SK-N-SH treated with all-trans-retinoic acid at 6 μM for 48 hours (cell line): ENCODE data around the gene DUOX2.

ENCODE experiments used
- ATAC-seq: fragments of 200-7000 bp; cut with Tn5 transposase; 3 replicates; pipeline ENCODE4 v1.9.1; 2020; ENCODE audit warnings: mild to moderate bottlenecking, moderate library complexity
- ARNTL ChIP-seq: fragments of 450-650 bp; formaldehyde crosslinking; IDR thresholded peaks from 2 replicates; pipeline ENCODE4 v1.5.0; 2020; ENCODE audit warnings: low read depth, mild to moderate bottlenecking, moderate library complexity, borderline replicate concordance
- BACH2 ChIP-seq: fragments of 250-450 bp; sonication (Bioruptor Pico); IDR thresholded peaks from 2 replicates; pipeline ENCODE4 v1.9.0; 2021; ENCODE audit warnings: mild to moderate bottlenecking, borderline replicate concordance
- CSDC2 ChIP-seq: fragments of 250-450 bp; sonication (Bioruptor Pico); IDR thresholded peaks from 2 replicates; pipeline ENCODE4 v1.5.0; 2020; ENCODE audit warnings: mild to moderate bottlenecking, moderate library complexity
- GLIS3 ChIP-seq: fragments of 250-450 bp; sonication (Bioruptor Pico); IDR thresholded peaks from 2 replicates; pipeline ENCODE4 v1.5.0; 2020; ENCODE audit warnings: mild to moderate bottlenecking, moderate library complexity
- ISL1 ChIP-seq: fragments of 250-450 bp; sonication (Bioruptor Pico); IDR thresholded peaks from 2 replicates; pipeline ENCODE4 v2.1.2; 2022; ENCODE audit warnings: mild to moderate bottlenecking, moderate library complexity
- OSR1 ChIP-seq: fragments of 250-450 bp; sonication (Bioruptor Pico); IDR thresholded peaks from 2 replicates; pipeline ENCODE4 v1.8.0; 2022; ENCODE audit warnings: moderate library complexity, mild to moderate bottlenecking, inconsistent platforms
- PPARA ChIP-seq: fragments of 250-450 bp; sonication (Bioruptor Pico); IDR thresholded peaks from 2 replicates; pipeline ENCODE4 v1.5.0; 2020; ENCODE audit warnings: mild to moderate bottlenecking, borderline replicate concordance
- RARB ChIP-seq: fragments of 250-450 bp; sonication (Bioruptor Pico); IDR thresholded peaks from 2 replicates; pipeline ENCODE4 v1.8.0; 2021; ENCODE audit warnings: mild to moderate bottlenecking, moderate library complexity
- SNAI2 ChIP-seq: fragments of 250-450 bp; sonication (Bioruptor Pico); IDR thresholded peaks from 2 replicates; pipeline ENCODE4 v1.5.0; 2020; ENCODE audit warnings: mild to moderate bottlenecking, moderate library complexity
- TCF4 ChIP-seq: fragments of 250-450 bp; sonication (Bioruptor Pico); IDR thresholded peaks from 2 replicates; pipeline ENCODE4 v1.8.0; 2021; ENCODE audit warnings: mild to moderate bottlenecking, moderate library complexity, borderline replicate concordance
- ZC3H10 ChIP-seq: fragments of 250-450 bp; sonication (Bioruptor Pico); IDR thresholded peaks from 2 replicates; pipeline ENCODE4 v1.5.1; 2021; ENCODE audit warnings: mild to moderate bottlenecking, moderate library complexity
- ZFP3 ChIP-seq: fragments of 250-450 bp; sonication (Bioruptor Pico); IDR thresholded peaks from 2 replicates; pipeline ENCODE4 v1.5.0; 2020; ENCODE audit warnings: mild to moderate bottlenecking, moderate library complexity
- ZFP30 ChIP-seq: fragments of 450-650 bp; formaldehyde crosslinking; IDR thresholded peaks from 2 replicates; pipeline ENCODE4 v1.5.0; 2022; ENCODE audit warnings: mild to moderate bottlenecking, moderate library complexity
- ZNF565 ChIP-seq: fragments of 450-650 bp; formaldehyde crosslinking; conservative IDR thresholded peaks from 2 replicates; pipeline ENCODE4 v1.5.0; 2020; ENCODE audit warnings: low read depth, mild to moderate bottlenecking, moderate library complexity
- ZNF70 ChIP-seq: fragments of 450-650 bp; formaldehyde crosslinking; IDR thresholded peaks from 2 replicates; pipeline ENCODE4 v1.5.0; 2020; ENCODE audit warnings: mild to moderate bottlenecking, moderate library complexity
- ZNF8 ChIP-seq: fragments of 450-650 bp; formaldehyde crosslinking; IDR thresholded peaks from 2 replicates; pipeline ENCODE4 v1.5.0; 2020; ENCODE audit warnings: mild to moderate bottlenecking, moderate library complexity
- TF ChIP-seq, protein P1 (sequence below): fragments of 250-450 bp; sonication (Bioruptor Pico); IDR thresholded peaks from 2 replicates; pipeline ENCODE4 v1.5.1; 2020; ENCODE audit warnings: low read depth, mild to moderate bottlenecking, moderate library complexity
- TF ChIP-seq, protein P2 (sequence below): fragments of 250-450 bp; sonication (Bioruptor Pico); IDR thresholded peaks from 2 replicates; pipeline ENCODE4 v1.8.0; 2021; ENCODE audit warnings: low read depth, mild to moderate bottlenecking, moderate library complexity, borderline replicate concordance
- TF ChIP-seq, protein P3 (sequence below): fragments of 250-450 bp; sonication (Bioruptor Pico); IDR thresholded peaks from 2 replicates; pipeline ENCODE4 v1.8.0; 2020; ENCODE audit warnings: mild to moderate bottlenecking, moderate library complexity, borderline replicate concordance
- TF ChIP-seq, protein P4 (sequence below): fragments of 250-450 bp; sonication (Bioruptor Pico); IDR thresholded peaks from 2 replicates; pipeline ENCODE4 v1.5.1; 2021; ENCODE audit warnings: mild to moderate bottlenecking, moderate library complexity

Gene DUOX2

DNA sequence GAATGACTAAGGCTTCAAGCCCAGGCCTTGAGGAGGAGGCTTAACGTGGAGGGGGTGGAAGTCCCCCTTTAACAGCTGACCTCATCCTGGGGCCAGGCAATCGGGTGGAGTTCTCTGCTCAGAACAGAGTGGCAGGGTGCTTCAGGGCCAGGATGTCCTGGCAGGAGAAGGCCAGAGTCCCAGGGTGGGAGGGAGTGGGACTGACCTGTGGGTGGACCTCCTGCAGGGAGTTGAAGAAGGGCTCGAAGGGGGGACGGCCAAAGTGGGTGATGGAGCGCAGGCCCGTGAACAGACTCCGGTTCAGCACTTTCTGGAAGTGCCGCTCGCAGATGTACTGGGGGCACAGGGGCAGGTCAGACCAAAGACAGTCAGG is 19.6 kb downstream of the DUOX2 start (continued):
- TF ChIP-seq, protein P1, sequence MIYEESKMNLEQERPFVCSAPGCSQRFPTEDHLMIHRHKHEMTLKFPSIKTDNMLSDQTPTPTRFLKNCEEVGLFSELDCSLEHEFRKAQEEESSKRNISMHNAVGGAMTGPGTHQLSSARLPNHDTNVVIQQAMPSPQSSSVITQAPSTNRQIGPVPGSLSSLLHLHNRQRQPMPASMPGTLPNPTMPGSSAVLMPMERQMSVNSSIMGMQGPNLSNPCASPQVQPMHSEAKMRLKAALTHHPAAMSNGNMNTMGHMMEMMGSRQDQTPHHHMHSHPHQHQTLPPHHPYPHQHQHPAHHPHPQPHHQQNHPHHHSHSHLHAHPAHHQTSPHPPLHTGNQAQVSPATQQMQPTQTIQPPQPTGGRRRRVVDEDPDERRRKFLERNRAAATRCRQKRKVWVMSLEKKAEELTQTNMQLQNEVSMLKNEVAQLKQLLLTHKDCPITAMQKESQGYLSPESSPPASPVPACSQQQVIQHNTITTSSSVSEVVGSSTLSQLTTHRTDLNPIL (CRISPR knock-in tag): no peak
- TF ChIP-seq, all 23 proteins: peak for 0

DNA sequence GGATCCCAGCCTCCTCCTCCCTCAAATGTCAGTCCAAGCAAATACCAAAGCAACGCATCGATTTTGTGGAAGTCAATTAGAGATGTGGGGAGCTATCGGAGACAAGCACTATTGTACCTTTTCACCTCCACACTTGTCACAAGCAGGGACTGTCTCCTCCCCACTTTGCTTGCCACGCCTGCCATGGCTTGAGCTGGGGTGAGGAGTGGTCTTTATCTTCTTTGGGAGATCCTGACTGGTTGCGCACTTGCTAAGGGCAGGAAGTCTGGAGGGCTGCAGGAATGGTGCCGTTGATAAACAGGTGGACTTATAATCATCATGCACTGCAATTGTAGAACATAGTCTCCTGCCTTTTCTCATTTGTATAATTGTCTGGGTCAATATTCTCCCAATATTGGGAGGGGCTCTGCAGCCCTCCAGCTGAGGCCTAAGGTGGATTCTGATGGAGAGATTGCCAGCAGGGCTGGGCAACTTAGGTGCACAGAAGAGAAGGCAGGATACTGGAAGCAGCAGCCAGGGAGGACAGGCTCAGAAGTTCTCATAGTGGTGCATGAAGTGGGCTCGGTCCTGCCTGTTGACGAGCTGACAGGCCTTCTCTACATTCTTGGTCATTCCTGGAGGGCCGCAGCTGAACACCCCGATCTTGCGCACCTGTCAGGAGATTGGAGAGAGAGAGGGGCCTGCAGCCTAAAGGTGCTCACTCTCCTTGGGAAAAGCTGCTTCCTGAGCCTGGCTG is 20.2 kb downstream of the DUOX2 start:
- no peak for ATAC-seq
- no peak for TF ChIP-seq ZNF70 (CRISPR knock-in tag)
- no peak for TF ChIP-seq CSDC2
- TF ChIP-seq GLIS3 (CRISPR knock-in tag): no peak
- no peak for TF ChIP-seq ZFP30 (CRISPR knock-in tag)
- TF ChIP-seq, protein P2, sequence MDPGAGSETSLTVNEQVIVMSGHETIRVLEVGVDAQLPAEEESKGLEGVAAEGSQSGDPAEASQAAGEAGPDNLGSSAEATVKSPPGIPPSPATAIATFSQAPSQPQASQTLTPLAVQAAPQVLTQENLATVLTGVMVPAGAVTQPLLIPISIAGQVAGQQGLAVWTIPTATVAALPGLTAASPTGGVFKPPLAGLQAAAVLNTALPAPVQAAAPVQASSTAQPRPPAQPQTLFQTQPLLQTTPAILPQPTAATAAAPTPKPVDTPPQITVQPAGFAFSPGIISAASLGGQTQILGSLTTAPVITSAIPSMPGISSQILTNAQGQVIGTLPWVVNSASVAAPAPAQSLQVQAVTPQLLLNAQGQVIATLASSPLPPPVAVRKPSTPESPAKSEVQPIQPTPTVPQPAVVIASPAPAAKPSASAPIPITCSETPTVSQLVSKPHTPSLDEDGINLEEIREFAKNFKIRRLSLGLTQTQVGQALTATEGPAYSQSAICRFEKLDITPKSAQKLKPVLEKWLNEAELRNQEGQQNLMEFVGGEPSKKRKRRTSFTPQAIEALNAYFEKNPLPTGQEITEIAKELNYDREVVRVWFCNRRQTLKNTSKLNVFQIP (CRISPR knock-in tag): no peak
- TF ChIP-seq ZNF8 (CRISPR knock-in tag): no peak
- TF ChIP-seq, protein P3, sequence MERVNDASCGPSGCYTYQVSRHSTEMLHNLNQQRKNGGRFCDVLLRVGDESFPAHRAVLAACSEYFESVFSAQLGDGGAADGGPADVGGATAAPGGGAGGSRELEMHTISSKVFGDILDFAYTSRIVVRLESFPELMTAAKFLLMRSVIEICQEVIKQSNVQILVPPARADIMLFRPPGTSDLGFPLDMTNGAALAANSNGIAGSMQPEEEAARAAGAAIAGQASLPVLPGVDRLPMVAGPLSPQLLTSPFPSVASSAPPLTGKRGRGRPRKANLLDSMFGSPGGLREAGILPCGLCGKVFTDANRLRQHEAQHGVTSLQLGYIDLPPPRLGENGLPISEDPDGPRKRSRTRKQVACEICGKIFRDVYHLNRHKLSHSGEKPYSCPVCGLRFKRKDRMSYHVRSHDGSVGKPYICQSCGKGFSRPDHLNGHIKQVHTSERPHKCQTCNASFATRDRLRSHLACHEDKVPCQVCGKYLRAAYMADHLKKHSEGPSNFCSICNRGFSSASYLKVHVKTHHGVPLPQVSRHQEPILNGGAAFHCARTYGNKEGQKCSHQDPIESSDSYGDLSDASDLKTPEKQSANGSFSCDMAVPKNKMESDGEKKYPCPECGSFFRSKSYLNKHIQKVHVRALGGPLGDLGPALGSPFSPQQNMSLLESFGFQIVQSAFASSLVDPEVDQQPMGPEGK (CRISPR knock-in tag): no peak
- no peak for TF ChIP-seq ZFP3
- TF ChIP-seq RARB (CRISPR knock-in tag): no peak
- TF ChIP-seq, protein P4, sequence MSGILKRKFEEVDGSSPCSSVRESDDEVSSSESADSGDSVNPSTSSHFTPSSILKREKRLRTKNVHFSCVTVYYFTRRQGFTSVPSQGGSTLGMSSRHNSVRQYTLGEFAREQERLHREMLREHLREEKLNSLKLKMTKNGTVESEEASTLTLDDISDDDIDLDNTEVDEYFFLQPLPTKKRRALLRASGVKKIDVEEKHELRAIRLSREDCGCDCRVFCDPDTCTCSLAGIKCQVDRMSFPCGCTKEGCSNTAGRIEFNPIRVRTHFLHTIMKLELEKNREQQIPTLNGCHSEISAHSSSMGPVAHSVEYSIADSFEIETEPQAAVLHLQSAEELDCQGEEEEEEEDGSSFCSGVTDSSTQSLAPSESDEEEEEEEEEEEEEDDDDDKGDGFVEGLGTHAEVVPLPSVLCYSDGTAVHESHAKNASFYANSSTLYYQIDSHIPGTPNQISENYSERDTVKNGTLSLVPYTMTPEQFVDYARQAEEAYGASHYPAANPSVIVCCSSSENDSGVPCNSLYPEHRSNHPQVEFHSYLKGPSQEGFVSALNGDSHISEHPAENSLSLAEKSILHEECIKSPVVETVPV (CRISPR knock-in tag): no peak
- TF ChIP-seq PPARA (CRISPR knock-in tag): no peak
- no peak for TF ChIP-seq ISL1 (CRISPR knock-in tag)
- TF ChIP-seq SNAI2 (CRISPR knock-in tag): no peak
- no peak for TF ChIP-seq OSR1
- TF ChIP-seq ZC3H10 (CRISPR knock-in tag): no peak
- no peak for TF ChIP-seq ARNTL (CRISPR knock-in tag)
- TF ChIP-seq ZNF565 (CRISPR knock-in tag): no peak
- TF ChIP-seq BACH2 (CRISPR knock-in tag): no peak
- no peak for TF ChIP-seq TCF4 (CRISPR knock-in tag)

DNA sequence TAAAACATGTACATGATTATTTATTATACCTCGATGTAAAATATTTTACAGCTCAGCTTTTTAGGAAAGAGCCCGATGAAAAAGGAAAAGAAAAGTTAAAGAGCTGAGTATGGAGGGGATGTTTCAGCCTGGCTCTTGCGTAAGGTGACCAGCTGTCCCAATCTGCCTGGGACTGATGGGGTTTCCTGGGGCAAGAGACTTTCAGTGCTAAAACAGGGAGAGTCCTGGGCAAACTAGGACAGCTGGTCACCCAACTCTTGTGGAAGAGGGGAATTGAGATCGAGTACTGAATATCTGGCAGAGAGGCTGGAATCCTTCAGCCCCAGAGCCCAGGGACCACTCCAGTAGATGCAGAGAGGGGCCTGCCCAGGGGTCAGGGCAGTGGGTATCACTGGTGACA is 21.0 kb downstream of the DUOX2 start:
- no peak for ATAC-seq
- TF ChIP-seq, protein P3 (CRISPR knock-in tag): no peak
- no peak for TF ChIP-seq ZFP30 (CRISPR knock-in tag)
- TF ChIP-seq ZFP3: no peak
- TF ChIP-seq, protein P1 (CRISPR knock-in tag): no peak
- no peak for TF ChIP-seq SNAI2 (CRISPR knock-in tag)
- no peak for TF ChIP-seq GLIS3 (CRISPR knock-in tag)
- no peak for TF ChIP-seq TCF4 (CRISPR knock-in tag)
- TF ChIP-seq, protein P2 (CRISPR knock-in tag): no peak
- TF ChIP-seq ARNTL (CRISPR knock-in tag): no peak
- TF ChIP-seq ISL1 (CRISPR knock-in tag): no peak
- TF ChIP-seq OSR1: no peak
- TF ChIP-seq BACH2 (CRISPR knock-in tag): no peak
- no peak for TF ChIP-seq ZNF70 (CRISPR knock-in tag)
- TF ChIP-seq ZNF565 (CRISPR knock-in tag): no peak
- TF ChIP-seq, protein P4 (CRISPR knock-in tag): no peak
